ENCODE measurements around the gene PIGT. TPM values are rescaled to one million over a fixed set of nuclear protein-coding genes. Genes with fewer than 3 reads are reported as not detected.

Gene PIGT
- total RNA-seq, 1 experiment from 2014 or later = 73.9 TPM

DNA sequence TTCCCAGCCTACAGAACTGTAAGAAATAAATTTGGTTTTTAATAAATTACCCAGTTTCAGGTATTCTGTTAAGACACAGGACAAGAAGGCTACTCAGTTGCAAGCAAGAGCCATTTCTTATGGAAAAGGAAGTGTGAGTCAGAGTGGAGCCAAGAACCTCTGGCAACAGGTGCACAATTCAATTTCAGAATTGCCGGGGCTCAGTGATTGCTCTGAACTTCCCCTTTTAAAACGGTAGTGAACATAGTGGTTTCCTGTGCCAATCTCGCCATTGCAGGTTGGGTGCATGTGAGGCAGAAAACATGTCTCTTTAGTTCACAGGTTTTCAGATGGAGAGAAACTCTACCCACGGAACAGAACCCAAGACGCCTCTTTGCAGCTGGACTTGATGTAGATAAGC, 16.4 kb downstream of the PIGT start:
- no peak overlapping the region for H2BK20ac ChIP-seq (ENCODE audit: low read depth, low read length, poor library complexity, severe bottlenecking)
- no peak overlapping the region for H4K8ac ChIP-seq (replicated peaks; ENCODE audit: insufficient read length, low read depth, low read length)
- no peak overlapping the region for H3K23ac ChIP-seq (ENCODE audit: insufficient read length, low read depth, low read length)
- WGBS (ENCODE audit: extremely low coverage, insufficient read length, low lambda C conversion rate) = no CpG with 5 or more reads among the region's 5 CpGs
- H2AFZ ChIP-seq (ENCODE audit: low read length) = no peak overlapping the region
- no peak overlapping the region for H2AK5ac ChIP-seq (ENCODE audit: insufficient read length, low read length)
- H3K4ac ChIP-seq (ENCODE audit: low read depth, low read length) = no peak overlapping the region
- H2BK15ac ChIP-seq (ENCODE audit: low read depth, low read length) = no peak overlapping the region
- H3K79me1 ChIP-seq (ENCODE audit: insufficient read depth, low read depth, low read length, poor library complexity, severe bottlenecking) = no peaks in the 10 kb centered on the region
- H3K4me1 Mint-ChIP-seq = peaks cover 10 to 20% of the 10 kb centered on the region in 2 experiments; a peak in 3 of 4 replicates
- no peaks in the 10 kb centered on the region for H3K9me3 Mint-ChIP-seq
- no peaks in the 10 kb centered on the region for H3K79me2 ChIP-seq (ENCODE audit: insufficient read depth, low read length)
- H2BK5ac ChIP-seq (ENCODE audit: insufficient read length, low read length) = no peak overlapping the region
- H3T11ph ChIP-seq (ENCODE audit: low read length) = no peak overlapping the region
- H4K20me1 ChIP-seq (ENCODE audit: control insufficient read depth, insufficient read depth, insufficient read length) = no peaks in the 10 kb centered on the region
- H3K27ac Mint-ChIP-seq = no peak overlapping the region
- H3K9ac ChIP-seq (ENCODE audit: extremely low read depth, insufficient read length, low read length) = no peak overlapping the region
- no peak overlapping the region for H2BK120ac ChIP-seq (ENCODE audit: low read depth, low read length, poor library complexity, severe bottlenecking)
- no peak overlapping the region for H3K14ac ChIP-seq (ENCODE audit: insufficient read depth, low read length)
- TF ChIP-seq, protein P1, sequence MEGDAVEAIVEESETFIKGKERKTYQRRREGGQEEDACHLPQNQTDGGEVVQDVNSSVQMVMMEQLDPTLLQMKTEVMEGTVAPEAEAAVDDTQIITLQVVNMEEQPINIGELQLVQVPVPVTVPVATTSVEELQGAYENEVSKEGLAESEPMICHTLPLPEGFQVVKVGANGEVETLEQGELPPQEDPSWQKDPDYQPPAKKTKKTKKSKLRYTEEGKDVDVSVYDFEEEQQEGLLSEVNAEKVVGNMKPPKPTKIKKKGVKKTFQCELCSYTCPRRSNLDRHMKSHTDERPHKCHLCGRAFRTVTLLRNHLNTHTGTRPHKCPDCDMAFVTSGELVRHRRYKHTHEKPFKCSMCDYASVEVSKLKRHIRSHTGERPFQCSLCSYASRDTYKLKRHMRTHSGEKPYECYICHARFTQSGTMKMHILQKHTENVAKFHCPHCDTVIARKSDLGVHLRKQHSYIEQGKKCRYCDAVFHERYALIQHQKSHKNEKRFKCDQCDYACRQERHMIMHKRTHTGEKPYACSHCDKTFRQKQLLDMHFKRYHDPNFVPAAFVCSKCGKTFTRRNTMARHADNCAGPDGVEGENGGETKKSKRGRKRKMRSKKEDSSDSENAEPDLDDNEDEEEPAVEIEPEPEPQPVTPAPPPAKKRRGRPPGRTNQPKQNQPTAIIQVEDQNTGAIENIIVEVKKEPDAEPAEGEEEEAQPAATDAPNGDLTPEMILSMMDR (conservative IDR thresholded peaks at IDR 0.05) = no peak
- H3K9me3 ChIP-seq (ENCODE audit: control insufficient read depth, low read depth, low read length) = no peaks in the 10 kb centered on the region
- H4K91ac ChIP-seq (ENCODE audit: insufficient read length, low read depth, low read length) = no peak overlapping the region
- no peak overlapping the region for H3K4me2 ChIP-seq (ENCODE audit: insufficient read depth, insufficient read length, low read length)
- H2BK12ac ChIP-seq (ENCODE audit: insufficient read length, low read depth, low read length) = no peak overlapping the region
- no peak overlapping the region for H3K27ac ChIP-seq (ENCODE audit: insufficient read length, low read depth, low read length)
- DNase-seq = no peak
- no peaks in the 10 kb centered on the region for H3K4me1 ChIP-seq (ENCODE audit: insufficient read depth, low read length)
- no peak overlapping the region for H3K56ac ChIP-seq (ENCODE audit: insufficient read length, low read depth, low read length)
- peaks cover 2% of the 10 kb centered on the region; the same call in 1 of the 2 replicates for H3K27me3 Mint-ChIP-seq (ENCODE audit: low read depth)
- no peak overlapping the region for H3K18ac ChIP-seq (ENCODE audit: insufficient read length, low read depth, low read length)
- no peak overlapping the region for H4K5ac ChIP-seq (ENCODE audit: insufficient read length, low read depth, low read length)
- no peaks in the 10 kb centered on the region for H3K23me2 ChIP-seq (ENCODE audit: insufficient read length, low read depth, low read length, poor library complexity, severe bottlenecking)
- peaks cover 0 to 14% (median 0%) of the 10 kb centered on the region in 3 experiments; a peak in 1 of 7 replicates for H3K36me3 Mint-ChIP-seq (ENCODE audit: insufficient read depth in 1 of 3, low read depth in 3 of 3)
- no peak overlapping the region for H3K4me3 Mint-ChIP-seq
- no peaks in the 10 kb centered on the region for H3K27me3 ChIP-seq (ENCODE audit: insufficient read depth, low read length)

Data from H9 (cell line).